ENCODE data around the gene CDS1. TPM values are rescaled to one million over a fixed set of nuclear protein-coding genes. Genes with fewer than 3 reads are reported as not detected.
"Not testable (repeated sequence)": the region's sequence is repeated elsewhere in the genome, so short reads cannot be mapped to it uniquely, and the experiment has no call there.

The CDS1 gene
- total RNA-seq, result 0.16 TPM in 1 of 2 replicates, not detected in the other

DNA sequence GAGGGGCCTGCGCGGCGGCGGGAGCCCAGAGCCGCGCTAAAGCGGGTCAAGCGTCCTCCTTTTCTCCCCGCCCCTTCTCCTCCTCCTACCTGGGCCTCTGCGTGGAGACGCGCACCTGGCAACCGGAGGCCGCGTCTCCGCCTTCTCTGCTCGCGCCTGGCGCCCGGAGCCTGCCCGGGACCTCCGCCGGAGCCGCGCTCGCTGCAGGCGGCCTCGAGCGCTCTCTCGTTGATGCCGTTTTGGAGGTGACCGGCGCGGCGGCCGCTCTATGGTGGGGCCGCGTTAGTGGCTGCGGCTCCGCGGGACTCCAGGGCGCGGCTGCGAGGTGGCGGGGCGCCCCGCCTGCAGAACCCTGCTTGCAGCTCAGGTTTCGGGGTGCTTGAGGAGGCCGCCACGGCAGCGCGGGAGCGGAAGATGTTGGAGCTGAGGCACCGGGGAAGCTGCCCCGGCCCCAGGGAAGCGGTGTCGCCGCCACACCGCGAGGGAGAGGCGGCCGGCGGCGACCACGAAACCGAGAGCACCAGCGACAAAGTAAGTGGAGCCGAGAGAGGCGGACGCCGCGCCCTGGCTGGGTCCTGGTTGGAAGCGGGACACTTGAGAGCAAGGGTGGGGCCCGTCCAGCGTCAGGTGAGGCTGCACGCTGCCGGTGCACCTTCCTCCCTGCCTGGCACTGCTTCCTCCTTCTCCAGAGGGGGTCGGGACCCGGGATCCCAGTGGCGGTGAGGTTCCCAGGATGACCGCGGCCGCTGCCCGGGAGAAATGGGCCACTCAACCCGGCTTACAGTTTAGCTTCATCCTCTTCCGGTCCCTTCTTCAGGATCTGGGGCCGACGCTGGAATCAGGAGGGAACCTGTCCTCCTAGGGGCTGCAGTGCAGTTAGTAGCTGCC, at the start of gene CDS1:
Gene CDS1 (plus strand): TSS at position 140 of the 888 bp plus-strand sequence. CDS start 275 bp downstream, at position 415.
- Mint-ChIP-seq H3K36me3 (ENCODE audit: low read depth) (no peaks in the 10 kb centered on the region), H3K9me3 (peaks cover 8% of the 10 kb centered on the region), H3K27ac (no peak within 1 kb of the TSS), H3K27me3 (peaks cover 57% of the 10 kb centered on the region), H3K4me3 (peak within 1 kb of the TSS; percentile 78), H3K4me1 (peaks cover 13% of the 10 kb centered on the region)
- TF ChIP-seq, protein P1, sequence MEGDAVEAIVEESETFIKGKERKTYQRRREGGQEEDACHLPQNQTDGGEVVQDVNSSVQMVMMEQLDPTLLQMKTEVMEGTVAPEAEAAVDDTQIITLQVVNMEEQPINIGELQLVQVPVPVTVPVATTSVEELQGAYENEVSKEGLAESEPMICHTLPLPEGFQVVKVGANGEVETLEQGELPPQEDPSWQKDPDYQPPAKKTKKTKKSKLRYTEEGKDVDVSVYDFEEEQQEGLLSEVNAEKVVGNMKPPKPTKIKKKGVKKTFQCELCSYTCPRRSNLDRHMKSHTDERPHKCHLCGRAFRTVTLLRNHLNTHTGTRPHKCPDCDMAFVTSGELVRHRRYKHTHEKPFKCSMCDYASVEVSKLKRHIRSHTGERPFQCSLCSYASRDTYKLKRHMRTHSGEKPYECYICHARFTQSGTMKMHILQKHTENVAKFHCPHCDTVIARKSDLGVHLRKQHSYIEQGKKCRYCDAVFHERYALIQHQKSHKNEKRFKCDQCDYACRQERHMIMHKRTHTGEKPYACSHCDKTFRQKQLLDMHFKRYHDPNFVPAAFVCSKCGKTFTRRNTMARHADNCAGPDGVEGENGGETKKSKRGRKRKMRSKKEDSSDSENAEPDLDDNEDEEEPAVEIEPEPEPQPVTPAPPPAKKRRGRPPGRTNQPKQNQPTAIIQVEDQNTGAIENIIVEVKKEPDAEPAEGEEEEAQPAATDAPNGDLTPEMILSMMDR (IDR thresholded peaks at IDR 0.05), result no peak
- CTCF ChIA-PET, result no interaction called here
- DNase-seq (no peak), ATAC-seq (ENCODE audit: low read depth) (peak; percentile 55)
- POLR2A ChIA-PET, result no interaction called here
- intact Hi-C loops (cut with micrococcal nuclease), result loop anchor here (5.0 kb wide), 1 partner anchor 81 kb away; no protein-coding TSS in a partner anchor

GRCh38 chr4:84535901-84536300, 47.0 kb upstream of the CDS1 start:
- no peak overlapping the region for H3K4me3 Mint-ChIP-seq
- CTCF ChIA-PET, result no interaction called here
- no peak for ATAC-seq (ENCODE audit: low read depth)

GRCh38 chr4:84545093-84545492, 37.8 kb upstream of the CDS1 start:
- no peak overlapping the region for H3K27ac Mint-ChIP-seq
- no peaks in the 10 kb centered on the region for H3K9me3 Mint-ChIP-seq
- no peaks in the 10 kb centered on the region for H3K4me1 Mint-ChIP-seq
- ChIA-PET POLR2A (no interaction called here), CTCF (no interaction called here)
- TF ChIP-seq, protein P1 (IDR thresholded peaks at IDR 0.05), result no peak
- no peak overlapping the region for H3K4me3 Mint-ChIP-seq
- intact Hi-C loops (cut with micrococcal nuclease), result no loop called here
- no peaks in the 10 kb centered on the region for H3K36me3 Mint-ChIP-seq (ENCODE audit: low read depth)
- ATAC-seq (ENCODE audit: low read depth) (no peak), DNase-seq (no peak)
- no peaks in the 10 kb centered on the region for H3K27me3 Mint-ChIP-seq

More at GRCh38 chr4:84535901-84536300, 47.0 kb upstream of the CDS1 start:
- DNase-seq, result no peak
- intact Hi-C loops (cut with micrococcal nuclease), result no loop called here
- POLR2A ChIA-PET, result no interaction called here
- Mint-ChIP-seq H3K9me3 (peaks cover 5% of the 10 kb centered on the region), H3K4me1 (no peaks in the 10 kb centered on the region), H3K27me3 (peaks cover 2% of the 10 kb centered on the region), H3K27ac (no peak overlapping the region), H3K36me3 (ENCODE audit: low read depth) (no peaks in the 10 kb centered on the region)
- TF ChIP-seq, protein P1 (IDR thresholded peaks at IDR 0.05), result no peak

GRCh38 chr4:84547211-84547610, 35.7 kb upstream of the CDS1 start:
- ATAC-seq (ENCODE audit: low read depth) (no peak), DNase-seq (no peak)
- TF ChIP-seq, protein P1 (IDR thresholded peaks at IDR 0.05), result no peak
- H3K27me3 Mint-ChIP-seq, result no peaks in the 10 kb centered on the region
- H3K27ac Mint-ChIP-seq, result no peak overlapping the region
- intact Hi-C loops (cut with micrococcal nuclease), result no loop called here
- no peaks in the 10 kb centered on the region for H3K9me3 Mint-ChIP-seq
- POLR2A ChIA-PET, result no interaction called here
- no peak overlapping the region for H3K4me3 Mint-ChIP-seq
- CTCF ChIA-PET, result no interaction called here
- H3K36me3 Mint-ChIP-seq (ENCODE audit: low read depth), result no peaks in the 10 kb centered on the region
- H3K4me1 Mint-ChIP-seq, result no peaks in the 10 kb centered on the region

DNA sequence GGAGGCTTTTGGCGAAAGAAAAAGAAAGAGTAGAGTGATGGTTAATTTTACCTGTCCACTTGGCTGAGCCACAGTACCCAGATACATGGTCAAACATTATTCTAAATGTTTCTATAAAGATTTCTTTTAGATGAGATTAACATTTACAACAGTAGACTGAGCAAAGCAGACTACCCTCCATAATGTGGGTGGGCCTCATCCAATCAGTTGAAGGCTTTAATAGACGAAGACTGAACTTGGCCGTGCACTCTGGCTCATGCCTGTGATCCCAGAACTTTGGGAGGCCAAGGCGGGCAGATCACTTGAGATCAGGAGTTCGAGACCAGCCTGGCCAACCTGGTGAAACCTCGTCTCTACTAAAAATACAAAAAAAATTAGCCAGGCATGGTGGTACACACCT, 33.7 kb upstream of the CDS1 start:
- ATAC-seq (ENCODE audit: low read depth); CTCF ChIA-PET; H3K27ac Mint-ChIP-seq: not testable (repeated sequence)

More for the DNA sequence above, 33.7 kb upstream of the CDS1 start:
- H3K36me3 Mint-ChIP-seq (ENCODE audit: low read depth); H3K4me3 Mint-ChIP-seq; H3K4me1 Mint-ChIP-seq; H3K27me3 Mint-ChIP-seq; intact Hi-C loops (cut with micrococcal nuclease); POLR2A ChIA-PET; DNase-seq; H3K9me3 Mint-ChIP-seq: not testable (repeated sequence)

Measured in activated B cell treated with CpG ODN at 0.5 μM for 24 hours (primary cell).